HG03575 (cell line): Measurements from ENCODE around the gene ADA.

Experiments
- ATAC-seq: cut with Tn5 transposase; IDR thresholded peaks from one replicate; pipeline ENCODE4 v1.9.1; 2021; ENCODE audit not compliant: unreplicated experiment, insufficient number of reproducible peaks, low FRiP score; ENCODE audit errors: extremely low read depth

ADA gene

DNA sequence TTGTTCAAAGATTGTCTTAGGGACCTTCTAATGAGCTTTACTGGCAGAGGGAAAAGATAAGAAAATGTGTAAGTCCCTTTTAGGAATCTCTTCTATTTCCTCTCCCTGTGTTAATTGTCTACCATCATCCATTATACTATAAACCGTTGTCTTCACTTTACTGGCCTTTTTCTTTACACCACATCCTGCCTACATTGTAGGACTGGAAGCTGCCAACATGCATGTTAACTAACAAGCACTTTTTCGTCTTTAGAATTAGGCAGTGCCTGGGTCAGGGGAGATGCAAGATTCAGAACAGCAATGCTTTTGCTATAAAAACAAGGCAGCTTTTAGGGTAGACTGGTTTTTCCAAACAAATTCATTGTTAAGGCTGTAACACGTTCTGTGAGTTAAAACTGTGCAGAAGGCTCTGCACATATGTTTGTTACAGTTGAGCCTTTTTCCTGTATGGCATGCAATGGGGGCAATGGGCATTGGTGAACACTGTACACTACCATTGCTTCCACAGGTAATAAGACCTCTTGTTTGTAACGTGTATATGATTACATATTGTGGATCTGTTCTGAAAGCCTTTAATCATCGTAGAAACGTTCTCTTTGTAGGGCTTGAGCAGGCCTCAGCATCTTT is 80.0 kb downstream of the ADA start:
- ATAC-seq, result no peak

GRCh38 chr20:44570367-44570766 is 81.1 kb downstream of the ADA start:
- no peak for ATAC-seq
